ENCODE measurements around the gene EIF4G3. TPM values are rescaled to one million over a fixed set of nuclear protein-coding genes. Genes with fewer than 3 reads are reported as not detected.
"Not testable (repeated sequence)": the region's sequence is repeated elsewhere in the genome, so short reads cannot be mapped to it uniquely, and the experiment has no call there.

The EIF4G3 gene
- total RNA-seq, 1 donor from 2014 or later, result 27.3 TPM

DNA sequence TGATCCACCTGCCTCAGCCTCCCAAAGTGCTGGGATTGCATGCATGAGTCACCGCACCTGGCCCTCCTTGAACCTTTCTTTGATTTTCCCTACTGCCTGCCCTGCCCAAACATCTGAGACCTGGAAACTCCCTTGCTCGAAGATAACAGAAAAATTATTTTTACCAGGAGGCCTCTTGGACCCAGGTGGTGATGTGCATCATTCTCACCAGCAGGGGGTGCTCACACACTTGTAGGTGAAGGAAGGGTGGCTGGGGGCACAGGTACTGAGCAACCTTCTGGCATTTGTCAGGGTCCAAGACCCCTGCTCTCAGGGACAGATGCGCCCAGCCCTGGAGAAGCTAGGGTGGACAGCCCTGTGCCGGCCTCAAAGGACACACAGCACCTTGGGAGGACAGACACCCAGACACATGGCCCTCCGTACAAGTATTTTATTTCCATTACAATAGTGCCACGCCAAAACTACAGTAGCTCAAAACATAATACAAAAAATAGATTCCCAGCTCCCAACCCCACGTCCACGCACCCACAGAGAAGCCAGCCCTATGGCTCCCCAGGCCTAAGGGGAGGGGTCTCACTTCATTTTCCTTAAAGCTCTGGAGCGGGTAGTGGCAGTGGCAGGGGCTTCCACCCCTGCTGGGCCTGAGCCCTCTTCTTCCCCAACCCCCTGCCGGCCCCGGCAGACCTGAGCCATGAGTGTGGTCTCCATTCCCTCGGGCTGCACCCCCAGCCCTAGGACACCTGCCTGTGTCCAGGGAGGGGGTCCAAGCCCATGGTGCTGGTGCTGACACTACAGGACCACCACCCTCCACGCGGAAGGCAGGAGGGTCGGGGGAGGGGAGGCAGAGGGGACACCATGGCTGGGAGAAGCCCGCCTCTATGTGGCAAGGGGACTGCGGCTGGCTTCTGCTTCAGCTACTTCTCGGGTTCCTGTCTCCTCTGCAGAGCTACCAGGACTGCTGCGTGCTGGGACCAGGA lies 40.4 kb upstream of the EIF4G3 start:
- no peak overlapping the region for H3K4me3 ChIP-seq (ENCODE audit: low read depth, low read length)
- TF ChIP-seq, protein P1, sequence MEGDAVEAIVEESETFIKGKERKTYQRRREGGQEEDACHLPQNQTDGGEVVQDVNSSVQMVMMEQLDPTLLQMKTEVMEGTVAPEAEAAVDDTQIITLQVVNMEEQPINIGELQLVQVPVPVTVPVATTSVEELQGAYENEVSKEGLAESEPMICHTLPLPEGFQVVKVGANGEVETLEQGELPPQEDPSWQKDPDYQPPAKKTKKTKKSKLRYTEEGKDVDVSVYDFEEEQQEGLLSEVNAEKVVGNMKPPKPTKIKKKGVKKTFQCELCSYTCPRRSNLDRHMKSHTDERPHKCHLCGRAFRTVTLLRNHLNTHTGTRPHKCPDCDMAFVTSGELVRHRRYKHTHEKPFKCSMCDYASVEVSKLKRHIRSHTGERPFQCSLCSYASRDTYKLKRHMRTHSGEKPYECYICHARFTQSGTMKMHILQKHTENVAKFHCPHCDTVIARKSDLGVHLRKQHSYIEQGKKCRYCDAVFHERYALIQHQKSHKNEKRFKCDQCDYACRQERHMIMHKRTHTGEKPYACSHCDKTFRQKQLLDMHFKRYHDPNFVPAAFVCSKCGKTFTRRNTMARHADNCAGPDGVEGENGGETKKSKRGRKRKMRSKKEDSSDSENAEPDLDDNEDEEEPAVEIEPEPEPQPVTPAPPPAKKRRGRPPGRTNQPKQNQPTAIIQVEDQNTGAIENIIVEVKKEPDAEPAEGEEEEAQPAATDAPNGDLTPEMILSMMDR (conservative IDR thresholded peaks at IDR 0.05; ENCODE audit: low read depth, low read length), result peak; percentile 89
- no peak for DNase-seq (ENCODE audit: low read depth)

DNA sequence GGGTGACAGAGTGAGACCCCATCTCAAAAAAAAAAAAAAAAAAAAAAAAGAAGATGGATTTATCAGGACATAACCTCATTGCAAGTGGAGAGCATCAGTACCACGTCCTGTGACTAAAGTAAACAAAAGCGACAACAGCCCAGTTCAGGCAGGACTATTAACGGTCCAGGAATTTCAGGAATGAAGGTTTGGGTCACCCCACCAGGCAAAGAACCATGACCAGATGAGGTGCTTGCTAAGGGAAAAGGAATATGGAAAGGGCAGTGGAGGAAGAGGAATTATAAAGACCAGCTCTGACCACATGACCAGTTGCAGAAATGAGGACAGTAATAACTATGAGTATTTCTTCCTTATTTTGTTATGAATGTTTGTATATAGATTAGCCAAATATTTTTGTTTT lies 35.4 kb upstream of the EIF4G3 start:
- DNase-seq (ENCODE audit: low read depth), result no peak
- TF ChIP-seq, protein P1 (conservative IDR thresholded peaks at IDR 0.05; ENCODE audit: low read depth, low read length), result no peak
- no peak overlapping the region for H3K4me3 ChIP-seq (ENCODE audit: low read depth, low read length)

DNA sequence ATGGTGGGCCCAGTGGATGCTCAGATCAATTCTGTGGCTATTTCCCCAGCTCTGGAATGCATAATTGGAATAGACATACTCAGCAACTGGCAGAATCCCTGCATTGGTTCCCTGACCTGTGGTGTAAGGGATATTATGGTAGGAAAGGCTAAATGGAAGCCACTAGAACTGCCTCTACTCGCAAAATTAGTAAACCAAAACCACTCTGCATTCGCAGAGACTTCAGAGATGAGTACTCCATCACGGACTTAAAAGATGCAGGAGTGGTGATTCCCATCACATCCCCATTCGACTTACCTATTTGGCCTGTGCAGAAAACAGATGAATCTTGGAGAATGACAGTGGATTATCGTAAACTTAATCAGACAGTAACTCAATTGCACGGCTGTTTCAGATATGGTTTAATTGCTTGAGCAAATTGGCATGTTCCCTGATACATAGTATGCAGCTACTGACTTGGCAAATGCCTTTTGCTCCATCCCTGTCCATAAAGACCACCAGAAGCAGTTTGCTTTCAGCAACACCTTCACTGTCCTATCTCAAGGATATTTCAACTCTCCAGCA lies 31.5 kb upstream of the EIF4G3 start:
- H3K4me3 ChIP-seq (ENCODE audit: low read depth, low read length); DNase-seq (ENCODE audit: low read depth): not testable (repeated sequence)

DNA sequence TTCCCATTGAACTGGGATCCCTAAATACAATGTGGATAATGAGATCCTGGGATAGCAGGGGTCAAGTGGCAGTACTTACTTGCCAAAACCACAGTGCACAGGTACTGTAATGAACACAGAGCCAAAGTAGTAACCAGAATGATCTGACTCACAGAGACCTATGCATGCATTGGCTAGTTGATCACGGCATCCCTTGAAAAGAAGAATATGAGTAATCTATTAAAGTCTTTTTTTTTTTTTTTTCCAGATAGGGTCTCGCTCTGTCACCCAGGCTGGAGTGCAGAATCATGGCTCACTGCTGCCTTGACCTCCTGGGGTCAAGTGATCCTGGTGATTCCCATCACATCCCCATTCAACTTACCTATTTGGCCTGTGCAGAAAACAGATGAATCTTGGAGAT lies 29.4 kb upstream of the EIF4G3 start:
- TF ChIP-seq, protein P1 (conservative IDR thresholded peaks at IDR 0.05; ENCODE audit: low read depth, low read length), result no peak
- peak; percentile 72 for DNase-seq (ENCODE audit: low read depth)
- H3K4me3 ChIP-seq (ENCODE audit: low read depth, low read length), result no peak overlapping the region

DNA sequence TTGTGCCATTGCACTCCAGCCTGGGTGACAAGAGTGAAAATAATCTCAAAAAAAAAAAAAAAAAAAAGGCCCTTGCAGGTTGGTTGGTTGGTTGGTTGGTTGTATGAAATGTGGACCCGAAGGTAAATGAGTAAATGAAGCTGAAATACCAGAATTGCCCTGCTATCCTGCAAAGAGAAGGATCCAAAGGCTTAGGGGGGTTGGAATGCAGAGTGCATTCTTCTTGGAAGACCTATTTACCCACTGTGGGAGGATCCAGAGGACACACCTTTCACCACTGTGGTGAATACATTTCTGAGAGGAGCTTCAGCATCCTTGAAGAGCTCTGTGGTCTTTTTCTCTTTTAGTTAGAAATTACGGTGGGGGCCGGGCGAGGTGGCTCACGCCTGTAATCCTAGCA lies 28.7 kb upstream of the EIF4G3 start:
- no peak for DNase-seq (ENCODE audit: low read depth)
- TF ChIP-seq, protein P1 (conservative IDR thresholded peaks at IDR 0.05; ENCODE audit: low read depth, low read length), result no peak
- H3K4me3 ChIP-seq (ENCODE audit: low read depth, low read length), result no peak overlapping the region

DNA sequence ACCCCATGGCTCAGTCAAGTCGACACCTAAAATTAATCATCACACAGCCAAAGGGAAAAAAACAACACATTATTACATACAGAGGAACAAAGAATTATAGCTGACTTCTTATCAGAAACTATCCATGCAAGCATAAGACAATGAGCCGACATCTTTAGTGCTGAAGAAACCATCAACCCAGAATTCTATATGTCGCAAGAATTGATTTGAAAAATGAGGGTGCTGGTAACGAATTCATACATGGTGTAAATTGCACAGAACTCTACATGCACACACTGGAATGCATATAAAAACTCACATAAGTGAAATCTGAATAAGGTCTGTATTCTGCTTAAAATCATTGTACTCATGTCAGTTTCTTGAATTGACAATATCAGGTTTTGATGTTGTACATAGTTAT lies 25.0 kb upstream of the EIF4G3 start:
- TF ChIP-seq, protein P1 (conservative IDR thresholded peaks at IDR 0.05; ENCODE audit: low read depth, low read length), result no peak
- no peak for DNase-seq (ENCODE audit: low read depth)
- no peak overlapping the region for H3K4me3 ChIP-seq (ENCODE audit: low read depth, low read length)

DNA sequence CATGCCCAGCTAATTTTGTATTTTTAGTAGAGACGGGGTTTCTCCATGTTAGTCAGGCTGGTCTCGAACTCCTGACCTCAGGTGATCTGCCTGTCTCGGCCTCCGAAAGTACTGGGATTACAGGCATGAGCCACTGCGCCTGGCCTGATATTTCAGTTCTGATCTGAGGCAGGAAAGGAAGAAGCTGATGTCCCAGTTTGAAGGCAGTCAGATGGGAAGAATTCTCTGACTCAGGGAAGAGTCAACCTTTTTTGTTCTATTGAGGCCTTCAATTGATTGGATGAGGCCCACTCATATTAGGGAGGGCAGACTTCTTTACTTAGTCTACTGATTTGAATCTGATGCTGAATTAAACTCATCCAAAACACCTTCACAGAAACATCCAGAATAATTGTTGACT lies 24.5 kb upstream of the EIF4G3 start:
- not testable (repeated sequence) for H3K4me3 ChIP-seq (ENCODE audit: low read depth, low read length); DNase-seq (ENCODE audit: low read depth)

DNA sequence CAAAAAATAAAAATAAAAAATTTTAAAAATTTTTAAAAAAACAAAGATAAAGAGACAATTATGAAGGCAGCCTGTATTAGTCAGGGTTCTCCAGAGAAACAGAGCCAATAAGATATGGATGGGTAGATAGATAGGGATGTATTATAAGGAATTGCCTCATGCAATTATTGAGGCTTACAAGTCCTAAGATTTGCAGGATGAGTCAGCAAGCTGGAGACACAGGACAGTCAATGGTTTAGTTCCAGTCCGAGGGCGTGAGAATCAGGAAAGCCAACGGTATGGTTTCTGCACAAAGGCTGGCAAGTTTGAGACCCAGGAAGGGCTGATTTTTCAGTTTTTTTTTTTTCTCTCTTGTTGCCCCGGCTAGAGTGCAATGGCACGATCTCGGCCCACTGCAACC lies 24.1 kb upstream of the EIF4G3 start:
- DNase-seq (ENCODE audit: low read depth), result no peak

More for the DNA sequence above, 24.1 kb upstream of the EIF4G3 start:
- TF ChIP-seq, protein P1 (conservative IDR thresholded peaks at IDR 0.05; ENCODE audit: low read depth, low read length), result no peak
- no peak overlapping the region for H3K4me3 ChIP-seq (ENCODE audit: low read depth, low read length)
